ENCODE results near the gene MUTYH. TPM values are rescaled to one million over a fixed set of nuclear protein-coding genes. Genes with fewer than 3 reads are reported as not detected.

MUTYH gene
- total and polyA plus RNA-seq, 11 donors: 4.4 to 11.9 (median 7.0) TPM

GRCh38 chr1:45354838-45355237 is 14.6 kb upstream of the MUTYH start:
- intact Hi-C loops (cut with DNase I): loop anchor here in 3 of 10 donors (5.0 kb wide), 3 partner anchors 202 to 217 kb away; no protein-coding TSS in a partner anchor
- 93 to 97% (median 96%) methylated on average over 4 of the region's 4 CpGs for WGBS, 4 donors
- Histone ChIP-seq H3K36me3 (no peaks in the 10 kb centered on the region), H3K4me1 (peaks cover 0 to 5% (median under 1%) of the 10 kb centered on the region in 12 donors), H3K4me3 (no peak overlapping the region), H3K27me3 (no peaks in the 10 kb centered on the region), H3K27ac (no peak overlapping the region), H3K9me3 (no peaks in the 10 kb centered on the region)
- no peak for DNase-seq
- ATAC-seq: no peak
- TF ChIP-seq CTCF (IDR thresholded peaks at IDR 0.05) (no peak), POLR2A (IDR thresholded peaks at IDR 0.05) (no peak)

- TF ChIP-seq POLR2A (IDR thresholded peaks at IDR 0.05): no peak
- no peak for TF ChIP-seq CTCF (IDR thresholded peaks at IDR 0.05)
- H3K27ac ChIP-seq: no peak overlapping the region
- no peaks in the 10 kb centered on the region for H3K36me3 ChIP-seq
- intact Hi-C loops (cut with DNase I): no loop called here
- H3K9me3 ChIP-seq: no peaks in the 10 kb centered on the region
- no peaks in the 10 kb centered on the region for H3K27me3 ChIP-seq
- peaks cover 3 to 15% (median 8%) of the 10 kb centered on the region in 12 donors for H3K4me1 ChIP-seq
- ATAC-seq (no peak), DNase-seq (no peak)
- no peak overlapping the region for H3K4me3 ChIP-seq
- 68 to 90% (median 86%) methylated on average over 2 of the region's 2 CpGs for WGBS, 4 donors
Measured at GRCh38 chr1:45353685-45354084, 13.4 kb upstream of the MUTYH start.

GRCh38 chr1:45351508-45351907 is 11.3 kb upstream of the MUTYH start:
- 78 to 84% (median 82%) methylated on average over 5 of the region's 5 CpGs for WGBS, 4 donors
- DNase-seq: no peak
- no peak overlapping the region for H3K27ac ChIP-seq
- ATAC-seq: no peak
- H3K4me1 ChIP-seq: peaks cover 11 to 26% (median 18%) of the 10 kb centered on the region in 12 donors
- no peaks in the 10 kb centered on the region for H3K27me3 ChIP-seq
- intact Hi-C loops (cut with DNase I): no loop called here
- TF ChIP-seq CTCF (IDR thresholded peaks at IDR 0.05): no peak
- TF ChIP-seq POLR2A (IDR thresholded peaks at IDR 0.05): no peak
- H3K4me3 ChIP-seq: no peak overlapping the region
- no peaks in the 10 kb centered on the region for H3K9me3 ChIP-seq
- H3K36me3 ChIP-seq: peaks cover 0 to under 1% (median 0%) of the 10 kb centered on the region in 9 donors

GRCh38 chr1:45348966-45349677 is 8.9 kb upstream of the MUTYH start:
- no peak for TF ChIP-seq POLR2A (IDR thresholded peaks at IDR 0.05)
- Histone ChIP-seq H3K9me3 (no peaks in the 10 kb centered on the region), H3K27ac (peak overlapping the region in 11 of 12 donors; percentile 38 to 76 (median 66)), H3K36me3 (peaks cover 0 to 24% (median 16%) of the 10 kb centered on the region in 9 donors), H3K27me3 (no peaks in the 10 kb centered on the region), H3K4me3 (no peak overlapping the region), H3K4me1 (peaks cover 11 to 26% (median 18%) of the 10 kb centered on the region in 12 donors)
- intact Hi-C loops (cut with DNase I): no loop called here
- DNase-seq: peak in 1 of 5 donors; percentile 67
- 24 to 44% (median 29%) methylated on average over 3 of the region's 3 CpGs for WGBS, 4 donors
- ATAC-seq: peak; percentile 68 to 81 (median 78)
